GM21367 (cell line): ENCODE data around the gene KIAA1217.

Experiments used
- ATAC-seq: cut with Tn5 transposase; IDR thresholded peaks from one replicate; pipeline ENCODE4 v1.9.1; 2021; ENCODE audit not compliant: unreplicated experiment

Gene KIAA1217

GRCh38 chr10:24394461-24395190, 185.7 kb downstream of the KIAA1217 start:
- ATAC-seq = no peak

GRCh38 chr10:24396396-24396795, 187.5 kb downstream of the KIAA1217 start:
- ATAC-seq = no peak

- ATAC-seq = no peak
Observed at GRCh38 chr10:24397662-24398061, 188.7 kb downstream of the KIAA1217 start.

- ATAC-seq = no peak
Observed at GRCh38 chr10:24404567-24404966, 195.6 kb downstream of the KIAA1217 start.

- no peak for ATAC-seq
Observed at GRCh38 chr10:24405635-24406034, 196.7 kb downstream of the KIAA1217 start.

GRCh38 chr10:24406809-24407483, 198.0 kb downstream of the KIAA1217 start:
- no peak for ATAC-seq

- no peak for ATAC-seq
Observed at GRCh38 chr10:24407928-24408327, 199.0 kb downstream of the KIAA1217 start.

GRCh38 chr10:24408365-24408764, 199.4 kb downstream of the KIAA1217 start:
- ATAC-seq = no peak

- no peak for ATAC-seq
Observed at GRCh38 chr10:24414597-24414996, 205.7 kb downstream of the KIAA1217 start.

- ATAC-seq = no peak
Observed at GRCh38 chr10:24415455-24416125, 206.7 kb downstream of the KIAA1217 start.

GRCh38 chr10:24416248-24416647, 207.3 kb downstream of the KIAA1217 start:
- ATAC-seq = no peak

GRCh38 chr10:24417053-24417452, 208.1 kb downstream of the KIAA1217 start:
- ATAC-seq = no peak

GRCh38 chr10:24418532-24418931, 209.6 kb downstream of the KIAA1217 start:
- no peak for ATAC-seq

- ATAC-seq = no peak
Observed at GRCh38 chr10:24419066-24419465, 210.1 kb downstream of the KIAA1217 start.

GRCh38 chr10:24425151-24425550, 216.2 kb downstream of the KIAA1217 start:
- ATAC-seq = no peak

GRCh38 chr10:24427678-24428409, 218.9 kb downstream of the KIAA1217 start:
- ATAC-seq = no peak

- ATAC-seq = no peak
Observed at GRCh38 chr10:24428410-24428782, 219.5 kb downstream of the KIAA1217 start.

GRCh38 chr10:24430591-24430990, 221.7 kb downstream of the KIAA1217 start:
- no peak for ATAC-seq

GRCh38 chr10:24432478-24433416, 223.8 kb downstream of the KIAA1217 start:
- no peak for ATAC-seq

- no peak for ATAC-seq
Observed at GRCh38 chr10:24433705-24434104, 224.8 kb downstream of the KIAA1217 start.
